GM12865 (cell line): ENCODE data around the gene MIGA2.

Experiments
- DNase-seq: peaks from one replicate; pipeline ENCODE4 v3.0.0; 2010; ENCODE audit warnings: low read depth
- H3K4me3 ChIP-seq: 2 replicates; pipeline ENCODE4 v1.5.1; 2011; ENCODE audit warnings: mild to moderate bottlenecking, low read depth, low read length, control low read depth
- TF ChIP-seq, protein P1 (sequence below): IDR thresholded peaks from 2 replicates; pipeline ENCODE4 v1.5.1; 2011; ENCODE audit warnings: low read length, control low read depth, low read depth, inconsistent platforms; ENCODE audit not compliant: insufficient read depth; ENCODE audit errors: missing control alignments

Gene MIGA2

DNA sequence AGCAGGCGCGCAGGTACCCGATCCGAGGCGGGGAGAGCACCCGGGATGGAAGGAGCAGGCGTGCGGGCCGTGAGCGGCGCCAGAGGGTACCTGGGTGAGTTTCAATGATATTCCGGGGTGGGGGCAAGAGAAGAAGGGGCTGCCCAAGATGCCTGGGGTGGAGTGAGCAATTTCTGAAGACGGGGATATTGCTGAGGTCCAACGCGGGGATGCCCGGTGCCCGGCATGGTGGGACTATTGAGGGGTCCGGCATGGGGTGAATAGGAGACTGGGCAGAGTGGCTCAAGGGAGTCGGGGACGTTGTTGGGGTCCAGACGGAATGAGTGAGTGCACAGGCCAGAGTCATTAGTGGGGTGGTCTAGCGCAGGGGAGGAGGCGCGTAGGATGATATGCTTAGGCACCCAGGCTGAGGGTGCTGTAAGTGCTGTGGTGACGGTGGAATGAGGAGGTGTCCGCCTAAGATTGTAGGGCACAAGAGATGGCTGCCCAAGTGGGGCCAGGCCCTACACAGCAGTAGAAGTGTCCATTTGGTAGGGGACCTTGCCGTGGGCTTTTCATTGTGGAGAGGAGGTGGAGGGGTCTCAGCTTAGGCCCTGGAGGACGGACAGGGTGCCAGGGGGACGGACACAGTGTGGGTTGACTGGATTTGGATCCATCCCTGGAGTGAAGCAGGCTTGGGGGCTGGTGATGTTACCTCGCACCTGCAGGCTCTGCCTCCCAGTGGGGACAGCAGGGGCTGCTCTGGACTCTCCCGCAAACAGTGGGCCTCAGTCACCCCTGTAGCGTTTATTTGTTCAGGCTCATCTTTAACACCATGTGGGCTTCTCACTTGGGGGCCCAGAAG, 719 bp downstream of the MIGA2 start:
- DNase-seq, result no peak
- TF ChIP-seq, protein P1, sequence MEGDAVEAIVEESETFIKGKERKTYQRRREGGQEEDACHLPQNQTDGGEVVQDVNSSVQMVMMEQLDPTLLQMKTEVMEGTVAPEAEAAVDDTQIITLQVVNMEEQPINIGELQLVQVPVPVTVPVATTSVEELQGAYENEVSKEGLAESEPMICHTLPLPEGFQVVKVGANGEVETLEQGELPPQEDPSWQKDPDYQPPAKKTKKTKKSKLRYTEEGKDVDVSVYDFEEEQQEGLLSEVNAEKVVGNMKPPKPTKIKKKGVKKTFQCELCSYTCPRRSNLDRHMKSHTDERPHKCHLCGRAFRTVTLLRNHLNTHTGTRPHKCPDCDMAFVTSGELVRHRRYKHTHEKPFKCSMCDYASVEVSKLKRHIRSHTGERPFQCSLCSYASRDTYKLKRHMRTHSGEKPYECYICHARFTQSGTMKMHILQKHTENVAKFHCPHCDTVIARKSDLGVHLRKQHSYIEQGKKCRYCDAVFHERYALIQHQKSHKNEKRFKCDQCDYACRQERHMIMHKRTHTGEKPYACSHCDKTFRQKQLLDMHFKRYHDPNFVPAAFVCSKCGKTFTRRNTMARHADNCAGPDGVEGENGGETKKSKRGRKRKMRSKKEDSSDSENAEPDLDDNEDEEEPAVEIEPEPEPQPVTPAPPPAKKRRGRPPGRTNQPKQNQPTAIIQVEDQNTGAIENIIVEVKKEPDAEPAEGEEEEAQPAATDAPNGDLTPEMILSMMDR, result no peak
- peak overlapping the region; percentile 100 for H3K4me3 ChIP-seq

DNA sequence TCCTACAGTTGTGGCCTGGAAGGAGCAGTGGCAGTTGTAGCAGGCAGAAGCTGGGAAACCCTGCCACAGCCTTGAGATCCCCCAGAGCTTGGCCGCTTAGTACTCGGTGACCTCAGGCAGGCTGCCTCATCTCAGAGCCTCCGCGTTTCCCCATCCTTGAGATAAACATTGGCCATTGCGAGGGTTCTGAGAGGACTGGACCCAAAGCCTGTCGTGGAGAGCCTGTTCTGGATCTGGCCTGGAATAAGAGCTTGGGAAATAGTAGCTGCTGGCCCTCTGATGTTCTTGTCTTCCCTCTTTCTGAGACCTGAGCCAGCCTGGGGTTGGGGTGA, 1.3 kb downstream of the MIGA2 start:
- no peak for DNase-seq
- TF ChIP-seq, protein P1, result no peak
- no peak overlapping the region for H3K4me3 ChIP-seq

DNA sequence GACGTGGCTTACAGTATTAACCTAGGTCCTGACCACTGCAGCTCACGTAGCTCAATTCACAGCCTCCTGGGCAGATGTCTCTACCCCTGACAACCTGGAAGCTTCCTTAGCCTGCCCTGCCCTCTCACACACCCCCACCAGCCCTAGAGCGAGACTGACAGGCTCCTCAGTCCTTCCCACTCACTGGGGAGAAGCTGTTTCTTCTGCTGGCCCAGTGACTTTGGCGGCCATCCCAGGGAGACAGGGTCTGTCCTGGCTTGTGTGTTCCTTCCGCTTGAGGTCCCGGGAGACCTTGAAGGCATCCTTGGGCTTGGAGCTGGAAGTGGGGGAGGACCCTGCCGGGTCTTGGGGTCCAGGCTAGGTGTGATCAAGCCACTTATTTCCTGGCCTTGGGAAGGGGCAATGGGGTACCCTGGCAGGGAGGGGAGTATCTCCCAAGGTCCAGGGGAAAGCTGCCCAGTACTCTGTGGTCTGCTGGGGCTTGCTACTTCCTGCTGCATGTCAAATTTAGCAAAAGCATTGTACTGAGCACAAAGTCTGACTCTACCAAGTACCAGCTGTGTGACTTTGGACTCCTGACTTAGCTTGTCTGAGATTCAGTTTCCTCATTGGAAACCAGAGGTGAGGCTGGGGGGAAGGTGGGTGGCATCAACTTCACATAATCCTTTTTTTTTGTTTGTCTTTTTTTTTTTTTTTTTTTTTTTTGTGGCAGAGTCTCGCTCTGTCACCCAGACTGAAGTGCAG, 1.9 kb downstream of the MIGA2 start:
- no peak overlapping the region for H3K4me3 ChIP-seq
- TF ChIP-seq, protein P1, result no peak
- DNase-seq, result no peak

DNA sequence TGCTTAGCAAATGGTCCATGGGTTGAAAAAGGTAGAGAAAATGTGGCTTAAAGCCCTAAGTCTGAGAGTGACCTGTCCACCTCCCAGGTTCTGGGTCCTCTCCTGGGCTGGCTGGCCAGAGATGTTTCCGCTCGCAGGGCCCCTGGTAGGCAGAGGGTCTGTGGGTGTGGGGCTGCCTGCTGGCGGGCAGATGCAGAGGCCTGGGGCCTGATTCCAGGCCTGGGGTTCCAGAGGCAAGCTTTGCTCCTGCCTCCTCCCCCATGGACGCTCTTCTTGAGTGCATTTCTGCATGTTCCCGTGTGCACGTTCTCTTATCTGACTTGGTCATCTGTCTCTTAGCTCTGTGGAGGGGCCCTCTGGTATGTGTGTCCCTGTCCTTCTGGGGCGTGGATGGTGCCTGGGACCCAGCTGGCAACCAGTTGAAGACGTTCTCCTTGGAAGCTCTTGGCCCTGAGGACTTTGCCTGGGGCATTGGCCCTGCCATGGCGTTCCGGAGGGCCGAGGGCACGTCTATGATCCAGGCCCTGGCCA, 3.8 kb downstream of the MIGA2 start:
- TF ChIP-seq, protein P1, result no peak
- H3K4me3 ChIP-seq, result no peak overlapping the region
- DNase-seq, result no peak

DNA sequence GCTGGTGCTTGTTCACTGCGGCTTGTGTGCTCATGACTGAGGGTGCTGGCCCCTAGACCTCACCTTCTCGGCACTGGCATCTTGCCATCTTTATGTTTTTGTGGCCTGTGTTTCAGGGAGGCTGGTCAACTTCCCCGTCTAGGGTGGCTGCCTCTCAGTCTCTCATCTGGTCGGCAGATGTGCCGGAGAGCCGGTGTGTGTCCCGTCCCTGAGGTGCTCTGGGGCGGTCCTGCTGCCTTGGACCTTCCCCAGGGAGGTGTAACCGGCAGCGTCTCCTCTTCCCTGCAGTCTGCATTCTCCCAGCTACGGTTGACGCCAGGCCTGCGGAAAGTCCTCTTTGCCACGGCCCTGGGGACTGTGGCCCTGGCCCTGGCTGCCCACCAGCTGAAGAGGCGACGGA, 5.6 kb downstream of the MIGA2 start:
- TF ChIP-seq, protein P1, result no peak
- no peak for DNase-seq
- H3K4me3 ChIP-seq, result no peak overlapping the region

DNA sequence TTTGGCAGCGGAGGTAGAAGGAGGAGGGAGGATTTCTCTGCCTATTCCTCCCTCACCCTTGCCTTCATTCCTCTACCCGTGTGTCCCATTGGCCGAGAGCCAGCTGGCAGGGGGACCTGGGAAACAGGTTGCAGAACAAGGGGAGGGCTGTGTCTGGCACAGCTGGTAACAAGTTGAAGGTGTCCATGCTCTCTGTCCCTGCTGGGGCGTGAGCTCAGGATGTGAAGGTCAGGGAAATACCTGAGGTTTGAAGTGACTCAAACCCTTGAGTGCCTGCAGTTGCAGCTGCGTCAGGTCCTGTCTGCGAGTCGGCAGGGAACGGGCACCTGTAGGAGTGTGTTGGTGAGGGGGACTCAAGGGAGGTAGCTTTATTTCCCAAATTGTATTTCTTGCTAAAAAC, 16.2 kb downstream of the MIGA2 start:
- TF ChIP-seq, protein P1, result no peak
- no peak overlapping the region for H3K4me3 ChIP-seq
- DNase-seq, result no peak
